Measurements from ENCODE around the gene UGT2A2. TPM values are rescaled to one million over a fixed set of nuclear protein-coding genes. Genes with fewer than 3 reads are reported as not detected.

UGT2A2 gene
- total RNA-seq, 1 donor from 2014 or later, result not detected

- Histone ChIP-seq H3K9me3 (ENCODE audit: control insufficient read depth in 3 of 3, low read length in 3 of 3) (no peaks in the 10 kb centered on the region), H3K27ac (ENCODE audit: low read depth, low read length) (no peak overlapping the region), H3K4me3 (ENCODE audit: low read length in 3 of 3) (no peak overlapping the region), H3K4me1 (ENCODE audit: control insufficient read depth in 3 of 3, insufficient read depth in 3 of 3, low read length in 3 of 3) (no peaks in the 10 kb centered on the region), H3K27me3 (ENCODE audit: control insufficient read depth in 3 of 3, insufficient read depth in 3 of 3, low read length in 3 of 3) (no peaks in the 10 kb centered on the region), H3K36me3 (ENCODE audit: control insufficient read depth in 3 of 3, insufficient read depth in 3 of 3, low read length in 3 of 3) (no peaks in the 10 kb centered on the region), H3K9ac (ENCODE audit: low read depth in 1 of 3, low read length in 3 of 3) (no peak overlapping the region)
Observed at GRCh38 chr4:69584135-69584534, 55.3 kb downstream of the UGT2A2 start.

GRCh38 chr4:69583543-69583942, 55.9 kb downstream of the UGT2A2 start:
- Histone ChIP-seq H3K9me3 (ENCODE audit: control insufficient read depth in 3 of 3, low read length in 3 of 3) (no peaks in the 10 kb centered on the region), H3K4me1 (ENCODE audit: control insufficient read depth in 3 of 3, insufficient read depth in 3 of 3, low read length in 3 of 3) (no peaks in the 10 kb centered on the region), H3K9ac (ENCODE audit: low read depth in 1 of 3, low read length in 3 of 3) (no peak overlapping the region), H3K36me3 (ENCODE audit: control insufficient read depth in 3 of 3, insufficient read depth in 3 of 3, low read length in 3 of 3) (no peaks in the 10 kb centered on the region), H3K27ac (ENCODE audit: low read depth, low read length) (no peak overlapping the region), H3K4me3 (ENCODE audit: low read length in 3 of 3) (no peak overlapping the region), H3K27me3 (ENCODE audit: control insufficient read depth in 3 of 3, insufficient read depth in 3 of 3, low read length in 3 of 3) (no peaks in the 10 kb centered on the region)

GRCh38 chr4:69577245-69577644, 62.2 kb downstream of the UGT2A2 start:
- Histone ChIP-seq H3K4me3 (ENCODE audit: low read length in 3 of 3) (no peak overlapping the region), H3K36me3 (ENCODE audit: control insufficient read depth in 3 of 3, insufficient read depth in 3 of 3, low read length in 3 of 3) (no peaks in the 10 kb centered on the region), H3K9ac (ENCODE audit: low read depth in 1 of 3, low read length in 3 of 3) (no peak overlapping the region), H3K4me1 (ENCODE audit: control insufficient read depth in 3 of 3, insufficient read depth in 3 of 3, low read length in 3 of 3) (no peaks in the 10 kb centered on the region), H3K27ac (ENCODE audit: low read depth, low read length) (no peak overlapping the region), H3K27me3 (ENCODE audit: control insufficient read depth in 3 of 3, insufficient read depth in 3 of 3, low read length in 3 of 3) (no peaks in the 10 kb centered on the region), H3K9me3 (ENCODE audit: control insufficient read depth in 3 of 3, low read length in 3 of 3) (peaks cover 0 to 2% (median 0%) of the 10 kb centered on the region in 3 donors)

- H3K27me3 ChIP-seq (ENCODE audit: control insufficient read depth in 3 of 3, insufficient read depth in 3 of 3, low read length in 3 of 3), result no peaks in the 10 kb centered on the region
- no peak overlapping the region for H3K27ac ChIP-seq (ENCODE audit: low read depth, low read length)
- H3K9ac ChIP-seq (ENCODE audit: low read depth in 1 of 3, low read length in 3 of 3), result no peak overlapping the region
- no peak overlapping the region for H3K4me3 ChIP-seq (ENCODE audit: low read length in 3 of 3)
- H3K9me3 ChIP-seq (ENCODE audit: control insufficient read depth in 3 of 3, low read length in 3 of 3), result peaks cover 0 to 2% (median 0%) of the 10 kb centered on the region in 3 donors
- no peaks in the 10 kb centered on the region for H3K4me1 ChIP-seq (ENCODE audit: control insufficient read depth in 3 of 3, insufficient read depth in 3 of 3, low read length in 3 of 3)
- H3K36me3 ChIP-seq (ENCODE audit: control insufficient read depth in 3 of 3, insufficient read depth in 3 of 3, low read length in 3 of 3), result no peaks in the 10 kb centered on the region
Observed at GRCh38 chr4:69576251-69576877, 63.1 kb downstream of the UGT2A2 start.

GRCh38 chr4:69568787-69569186, 70.7 kb downstream of the UGT2A2 start:
- H3K9ac ChIP-seq (ENCODE audit: low read depth in 1 of 3, low read length in 3 of 3), result no peak overlapping the region
- no peak overlapping the region for H3K4me3 ChIP-seq (ENCODE audit: low read length in 3 of 3)
- no peaks in the 10 kb centered on the region for H3K4me1 ChIP-seq (ENCODE audit: control insufficient read depth in 3 of 3, insufficient read depth in 3 of 3, low read length in 3 of 3)
- H3K36me3 ChIP-seq (ENCODE audit: control insufficient read depth in 3 of 3, insufficient read depth in 3 of 3, low read length in 3 of 3), result no peaks in the 10 kb centered on the region
- H3K27ac ChIP-seq (ENCODE audit: low read depth, low read length), result no peak overlapping the region
- no peaks in the 10 kb centered on the region for H3K27me3 ChIP-seq (ENCODE audit: control insufficient read depth in 3 of 3, insufficient read depth in 3 of 3, low read length in 3 of 3)
- no peaks in the 10 kb centered on the region for H3K9me3 ChIP-seq (ENCODE audit: control insufficient read depth in 3 of 3, low read length in 3 of 3)

- no peak overlapping the region for H3K27ac ChIP-seq (ENCODE audit: low read depth, low read length)
Observed at GRCh38 chr4:69563424-69563823, 76.0 kb downstream of the UGT2A2 start.

GRCh38 chr4:69549651-69550050, 89.8 kb downstream of the UGT2A2 start:
- H3K4me3 ChIP-seq (ENCODE audit: low read length in 3 of 3), result no peak overlapping the region
- H3K27ac ChIP-seq (ENCODE audit: low read depth, low read length), result no peak overlapping the region
- H3K27me3 ChIP-seq (ENCODE audit: control insufficient read depth in 3 of 3, insufficient read depth in 3 of 3, low read length in 3 of 3), result no peaks in the 10 kb centered on the region
- no peak overlapping the region for H3K9ac ChIP-seq (ENCODE audit: low read depth in 1 of 3, low read length in 3 of 3)
- H3K36me3 ChIP-seq (ENCODE audit: control insufficient read depth in 3 of 3, insufficient read depth in 3 of 3, low read length in 3 of 3), result no peaks in the 10 kb centered on the region
- no peaks in the 10 kb centered on the region for H3K4me1 ChIP-seq (ENCODE audit: control insufficient read depth in 3 of 3, insufficient read depth in 3 of 3, low read length in 3 of 3)
- no peaks in the 10 kb centered on the region for H3K9me3 ChIP-seq (ENCODE audit: control insufficient read depth in 3 of 3, low read length in 3 of 3)

More at GRCh38 chr4:69563424-69563823, 76.0 kb downstream of the UGT2A2 start:
- H3K4me3 ChIP-seq (ENCODE audit: low read length in 3 of 3), result no peak overlapping the region
- no peak overlapping the region for H3K9ac ChIP-seq (ENCODE audit: low read depth in 1 of 3, low read length in 3 of 3)
- no peaks in the 10 kb centered on the region for H3K36me3 ChIP-seq (ENCODE audit: control insufficient read depth in 3 of 3, insufficient read depth in 3 of 3, low read length in 3 of 3)
- H3K4me1 ChIP-seq (ENCODE audit: control insufficient read depth in 3 of 3, insufficient read depth in 3 of 3, low read length in 3 of 3), result no peaks in the 10 kb centered on the region
- no peaks in the 10 kb centered on the region for H3K9me3 ChIP-seq (ENCODE audit: control insufficient read depth in 3 of 3, low read length in 3 of 3)
- no peaks in the 10 kb centered on the region for H3K27me3 ChIP-seq (ENCODE audit: control insufficient read depth in 3 of 3, insufficient read depth in 3 of 3, low read length in 3 of 3)

- no peak overlapping the region for H3K9ac ChIP-seq (ENCODE audit: low read depth in 1 of 3, low read length in 3 of 3)
- no peaks in the 10 kb centered on the region for H3K36me3 ChIP-seq (ENCODE audit: control insufficient read depth in 3 of 3, insufficient read depth in 3 of 3, low read length in 3 of 3)
- H3K4me3 ChIP-seq (ENCODE audit: low read length in 3 of 3), result no peak overlapping the region
- H3K9me3 ChIP-seq (ENCODE audit: control insufficient read depth in 3 of 3, low read length in 3 of 3), result no peaks in the 10 kb centered on the region
- H3K27ac ChIP-seq (ENCODE audit: low read depth, low read length), result no peak overlapping the region
- no peaks in the 10 kb centered on the region for H3K27me3 ChIP-seq (ENCODE audit: control insufficient read depth in 3 of 3, insufficient read depth in 3 of 3, low read length in 3 of 3)
- H3K4me1 ChIP-seq (ENCODE audit: control insufficient read depth in 3 of 3, insufficient read depth in 3 of 3, low read length in 3 of 3), result no peaks in the 10 kb centered on the region
Observed at GRCh38 chr4:69546134-69546765, 93.2 kb downstream of the UGT2A2 start.

Small RNA genes lying within 50 kb of the gene (small RNA-seq; reads per million reads assigned to genes)
- not detected for gene UGT2A2

Other genes with a start within 250 kb of the UGT2A2 start
- 1.6 TPM for gene UGT2B4, start 143.7 kb downstream of the UGT2A2 start, total RNA-seq
- under 0.01 TPM for gene UGT2A1, start 13.6 kb upstream of the UGT2A2 start, total RNA-seq
- gene SULT1B1, start 121.0 kb upstream of the UGT2A2 start, total RNA-seq, result 0.52 TPM
- 29.7 TPM for gene SULT1E1, start 220.5 kb upstream of the UGT2A2 start, total RNA-seq